GM10266 (cell line): ENCODE results near the gene IL31.

Source experiments
- DNase-seq: peaks from one replicate; pipeline ENCODE4 v3.0.0; 2012; ENCODE audit errors: extremely low spot score
- CTCF ChIP-seq: IDR thresholded peaks from 2 replicates; pipeline ENCODE4 v1.5.1; 2012; ENCODE audit warnings: mild to moderate bottlenecking, low read depth; ENCODE audit not compliant: control insufficient read depth, insufficient read depth; ENCODE audit errors: missing control alignments

Gene IL31

DNA sequence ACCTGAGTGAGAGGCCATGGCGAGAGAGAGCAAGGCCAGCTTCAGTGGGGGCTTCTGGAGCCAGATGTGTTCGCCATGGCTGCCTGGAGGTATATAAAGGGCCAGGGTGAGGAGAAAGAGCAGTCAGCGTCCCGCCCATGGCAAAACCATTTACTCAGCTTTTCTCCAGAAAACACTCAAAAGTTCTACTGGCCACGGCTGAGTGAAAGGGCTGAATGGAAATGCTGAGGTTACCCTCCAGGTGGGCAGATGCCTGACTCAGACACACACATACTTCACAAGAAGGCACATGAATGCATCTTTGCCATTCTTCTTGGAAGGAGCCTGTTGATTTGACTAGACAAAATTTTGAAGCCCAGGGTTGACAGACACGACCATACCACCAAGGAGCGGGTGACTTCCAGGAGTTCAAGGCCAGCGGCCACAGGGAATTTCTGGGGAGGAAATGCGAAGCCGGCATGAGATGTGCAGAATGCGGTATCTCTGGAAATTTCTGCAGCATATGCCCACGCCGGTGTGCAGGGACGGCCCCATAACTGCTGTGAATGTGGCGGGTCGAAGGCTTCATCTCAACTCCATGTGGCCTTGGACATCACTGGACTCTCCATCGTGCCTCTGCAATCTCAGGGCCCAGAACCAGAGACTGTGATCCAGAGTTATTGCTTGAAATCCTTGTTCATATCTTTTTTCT, at the start of gene IL31:
Gene IL31, minus strand, starts transcription at position 67 of the 691 bp plus-strand sequence. Its CDS starts 49 bp downstream, at position 18.
- TF ChIP-seq CTCF, result no peak
- DNase-seq, result no peak

- TF ChIP-seq CTCF, result no peak
- no peak for DNase-seq
Measured at GRCh38 chr12:122216445-122216844, 42.4 kb upstream of the IL31 start.

DNA sequence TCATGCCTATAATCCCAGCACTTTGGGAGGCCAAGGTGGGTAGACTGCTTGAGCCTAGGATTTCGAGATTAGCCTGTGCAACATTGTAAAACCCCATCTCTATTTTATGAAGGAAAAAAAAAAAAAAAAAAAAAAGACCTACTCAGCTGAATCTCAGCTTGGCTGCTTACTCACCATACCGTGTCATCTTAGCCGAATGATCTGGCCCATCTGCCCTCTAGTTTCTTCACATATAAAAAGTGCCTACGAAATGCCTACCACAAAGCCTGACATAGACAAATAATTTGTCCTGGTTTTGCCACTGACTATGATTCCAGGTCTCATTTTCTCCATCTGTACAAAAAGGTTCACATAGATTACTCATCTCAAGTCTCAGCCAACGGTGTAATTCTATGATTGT, 41.8 kb upstream of the IL31 start:
- no peak for TF ChIP-seq CTCF
- no peak for DNase-seq

DNA sequence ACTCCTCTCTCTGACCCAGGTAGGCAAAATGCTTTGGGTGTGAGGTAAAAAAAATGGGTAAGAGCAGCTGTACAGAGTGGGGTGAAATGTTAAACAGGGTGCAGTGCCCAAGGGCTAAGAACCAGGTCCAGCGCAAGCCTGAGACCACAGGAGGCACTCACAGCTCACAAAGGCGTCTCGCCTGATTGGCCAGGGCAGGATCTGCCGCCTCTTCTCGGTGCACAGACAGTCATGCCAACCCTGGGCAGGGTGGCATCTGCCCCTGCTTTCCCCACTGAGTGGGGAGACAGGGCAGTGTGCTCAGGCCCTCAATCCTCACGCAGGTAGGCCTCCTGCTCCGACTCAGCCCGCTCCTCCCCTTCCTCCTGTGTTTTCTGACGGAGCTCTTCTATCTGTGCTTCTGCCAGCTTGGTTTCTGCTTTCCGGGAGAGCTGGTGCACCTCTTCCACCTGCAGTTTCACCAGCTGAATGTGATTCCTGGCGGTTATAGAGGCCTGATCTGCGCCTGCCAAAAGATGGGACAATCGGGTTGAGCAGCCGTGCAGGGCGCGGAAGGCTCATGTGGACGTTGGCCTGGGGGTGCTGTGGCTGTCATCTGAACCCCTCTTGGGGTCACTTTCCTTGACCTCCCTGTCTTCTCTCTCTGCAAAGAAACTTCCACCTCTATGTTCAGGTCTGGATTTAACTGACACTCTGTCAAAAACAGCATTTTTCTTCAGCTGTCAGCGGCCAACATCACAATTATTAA, 34.2 kb upstream of the IL31 start:
- no peak for DNase-seq
- no peak for TF ChIP-seq CTCF

DNA sequence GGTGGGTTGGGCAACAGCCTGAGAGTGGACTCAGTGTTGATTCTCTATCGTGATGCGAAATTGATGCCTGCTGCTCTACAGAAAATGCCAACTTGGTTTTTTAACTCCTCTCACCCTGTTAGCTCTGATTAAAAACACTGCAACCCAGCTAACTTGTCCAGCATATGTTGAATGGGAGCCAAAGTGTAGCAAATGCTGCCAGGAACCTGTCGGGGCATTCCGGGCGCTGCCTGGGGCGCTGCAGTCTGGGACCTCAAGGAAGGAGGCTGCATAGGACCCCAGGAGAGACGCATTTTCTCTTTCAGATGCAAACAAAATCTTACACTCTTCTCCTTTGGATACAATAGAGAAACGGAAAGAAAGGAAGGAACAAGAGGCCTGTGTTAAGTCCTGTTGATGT, 33.4 kb upstream of the IL31 start:
- DNase-seq, result no peak
- no peak for TF ChIP-seq CTCF

- DNase-seq, result no peak
- no peak for TF ChIP-seq CTCF
Measured at GRCh38 chr12:122206976-122207375, 33.0 kb upstream of the IL31 start.

- no peak for DNase-seq
- no peak for TF ChIP-seq CTCF
Measured at GRCh38 chr12:122206111-122206881, 32.3 kb upstream of the IL31 start.
